Liver (tissue), 3 donors: ENCODE data around the gene RASGRP4.

Experiments used
- EGR1 ChIP-seq, 2 donors: IDR thresholded peaks; 2 replicates each; pipeline ENCODE4 v1.6.1; 2016 to 2018; ENCODE audit warnings: antibody characterized with exemption in 2 of 2, low read depth in 2 of 2
- TF ChIP-seq, protein P1 (sequence below): fragments of 150-350 bp; IDR thresholded peaks from 2 replicates; pipeline ENCODE4 v1.5.1; 2017; ENCODE audit warnings: improper control_type of control experiment, low read depth, low read length; ENCODE audit not compliant: missing input control
- donor health status: healthy.
- donor health status: healthy.

- TF ChIP-seq EGR1 (IDR thresholded peaks at IDR 0.05; ENCODE audit: low read depth in 2 of 2), result no peak
- TF ChIP-seq, protein P1, sequence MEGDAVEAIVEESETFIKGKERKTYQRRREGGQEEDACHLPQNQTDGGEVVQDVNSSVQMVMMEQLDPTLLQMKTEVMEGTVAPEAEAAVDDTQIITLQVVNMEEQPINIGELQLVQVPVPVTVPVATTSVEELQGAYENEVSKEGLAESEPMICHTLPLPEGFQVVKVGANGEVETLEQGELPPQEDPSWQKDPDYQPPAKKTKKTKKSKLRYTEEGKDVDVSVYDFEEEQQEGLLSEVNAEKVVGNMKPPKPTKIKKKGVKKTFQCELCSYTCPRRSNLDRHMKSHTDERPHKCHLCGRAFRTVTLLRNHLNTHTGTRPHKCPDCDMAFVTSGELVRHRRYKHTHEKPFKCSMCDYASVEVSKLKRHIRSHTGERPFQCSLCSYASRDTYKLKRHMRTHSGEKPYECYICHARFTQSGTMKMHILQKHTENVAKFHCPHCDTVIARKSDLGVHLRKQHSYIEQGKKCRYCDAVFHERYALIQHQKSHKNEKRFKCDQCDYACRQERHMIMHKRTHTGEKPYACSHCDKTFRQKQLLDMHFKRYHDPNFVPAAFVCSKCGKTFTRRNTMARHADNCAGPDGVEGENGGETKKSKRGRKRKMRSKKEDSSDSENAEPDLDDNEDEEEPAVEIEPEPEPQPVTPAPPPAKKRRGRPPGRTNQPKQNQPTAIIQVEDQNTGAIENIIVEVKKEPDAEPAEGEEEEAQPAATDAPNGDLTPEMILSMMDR, result no peak
Measured at GRCh38 chr19:38384209-38385027, 41.6 kb downstream of the RASGRP4 start.
